Vagina (tissue), 2 donors: ENCODE data around the gene SRCIN1.

Source experiments
- POLR2A ChIP-seq, 2 donors: fragments of 450-650 bp; IDR thresholded peaks; one replicate each; pipeline ENCODE4 v1.6.1; 2017; ENCODE audit warnings: antibody characterized with exemption in 2 of 2, mild to moderate bottlenecking in 2 of 2, moderate library complexity in 2 of 2
- POLR2AphosphoS5 ChIP-seq, 2 donors: sonication (generic); formaldehyde crosslinking; IDR thresholded peaks; one replicate each; pipeline ENCODE4 v1.9.0; 2017; ENCODE audit warnings: antibody characterized with exemption in 2 of 2, mild to moderate bottlenecking in 2 of 2, low read depth in 1 of 2; ENCODE audit not compliant: insufficient read depth in 1 of 2
- TF ChIP-seq, protein P1 (sequence below), 3 experiments: fragments of 450-650 bp in 2 of 3; fragments of 200-600 bp in 1 of 3; sonication (generic) in 1 of 3; IDR thresholded peaks; one replicate each; pipeline ENCODE4 v1.5.1; 2017 to 2019; ENCODE audit warnings: antibody characterized with exemption in 3 of 3, mild to moderate bottlenecking in 2 of 3, moderate library complexity in 2 of 3

GRCh38 chr17:38602453-38602852 is 3.3 kb downstream of the SRCIN1 start:
- TF ChIP-seq POLR2AphosphoS5 (IDR thresholded peaks at IDR 0.05; ENCODE audit: insufficient read depth in 1 of 2, low read depth in 1 of 2) (no peak), POLR2A (IDR thresholded peaks at IDR 0.05) (no peak)
- TF ChIP-seq, protein P1, sequence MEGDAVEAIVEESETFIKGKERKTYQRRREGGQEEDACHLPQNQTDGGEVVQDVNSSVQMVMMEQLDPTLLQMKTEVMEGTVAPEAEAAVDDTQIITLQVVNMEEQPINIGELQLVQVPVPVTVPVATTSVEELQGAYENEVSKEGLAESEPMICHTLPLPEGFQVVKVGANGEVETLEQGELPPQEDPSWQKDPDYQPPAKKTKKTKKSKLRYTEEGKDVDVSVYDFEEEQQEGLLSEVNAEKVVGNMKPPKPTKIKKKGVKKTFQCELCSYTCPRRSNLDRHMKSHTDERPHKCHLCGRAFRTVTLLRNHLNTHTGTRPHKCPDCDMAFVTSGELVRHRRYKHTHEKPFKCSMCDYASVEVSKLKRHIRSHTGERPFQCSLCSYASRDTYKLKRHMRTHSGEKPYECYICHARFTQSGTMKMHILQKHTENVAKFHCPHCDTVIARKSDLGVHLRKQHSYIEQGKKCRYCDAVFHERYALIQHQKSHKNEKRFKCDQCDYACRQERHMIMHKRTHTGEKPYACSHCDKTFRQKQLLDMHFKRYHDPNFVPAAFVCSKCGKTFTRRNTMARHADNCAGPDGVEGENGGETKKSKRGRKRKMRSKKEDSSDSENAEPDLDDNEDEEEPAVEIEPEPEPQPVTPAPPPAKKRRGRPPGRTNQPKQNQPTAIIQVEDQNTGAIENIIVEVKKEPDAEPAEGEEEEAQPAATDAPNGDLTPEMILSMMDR (IDR thresholded peaks at IDR 0.05) = no peak
